SU-DHL-6 (cell line): ENCODE data around the gene CMSS1.

Experiments
- CTCF ChIP-seq: fragments of 200-600 bp; sonication (generic); IDR thresholded peaks from one replicate; pipeline ENCODE4 v1.5.1; 2017; ENCODE audit warnings: antibody characterized with exemption, mild to moderate bottlenecking, low read length, moderate library complexity; ENCODE audit not compliant: insufficient read depth, poor library complexity, severe bottlenecking
- EZH2phosphoT487 ChIP-seq: fragments of 200-600 bp; sonication (generic), shearing (Covaris generic); conservative IDR thresholded peaks from 2 replicates; pipeline ENCODE4 v1.6.1; 2018; ENCODE audit warnings: mild to moderate bottlenecking, antibody characterized with exemption, low read length, moderate library complexity, mixed read lengths

GRCh38 chr3:100122321-100122720, 304.7 kb downstream of the CMSS1 start:
- TF ChIP-seq CTCF (no peak), EZH2phosphoT487 (no peak)
